ENCODE data around the gene NPPA.

NPPA gene

DNA sequence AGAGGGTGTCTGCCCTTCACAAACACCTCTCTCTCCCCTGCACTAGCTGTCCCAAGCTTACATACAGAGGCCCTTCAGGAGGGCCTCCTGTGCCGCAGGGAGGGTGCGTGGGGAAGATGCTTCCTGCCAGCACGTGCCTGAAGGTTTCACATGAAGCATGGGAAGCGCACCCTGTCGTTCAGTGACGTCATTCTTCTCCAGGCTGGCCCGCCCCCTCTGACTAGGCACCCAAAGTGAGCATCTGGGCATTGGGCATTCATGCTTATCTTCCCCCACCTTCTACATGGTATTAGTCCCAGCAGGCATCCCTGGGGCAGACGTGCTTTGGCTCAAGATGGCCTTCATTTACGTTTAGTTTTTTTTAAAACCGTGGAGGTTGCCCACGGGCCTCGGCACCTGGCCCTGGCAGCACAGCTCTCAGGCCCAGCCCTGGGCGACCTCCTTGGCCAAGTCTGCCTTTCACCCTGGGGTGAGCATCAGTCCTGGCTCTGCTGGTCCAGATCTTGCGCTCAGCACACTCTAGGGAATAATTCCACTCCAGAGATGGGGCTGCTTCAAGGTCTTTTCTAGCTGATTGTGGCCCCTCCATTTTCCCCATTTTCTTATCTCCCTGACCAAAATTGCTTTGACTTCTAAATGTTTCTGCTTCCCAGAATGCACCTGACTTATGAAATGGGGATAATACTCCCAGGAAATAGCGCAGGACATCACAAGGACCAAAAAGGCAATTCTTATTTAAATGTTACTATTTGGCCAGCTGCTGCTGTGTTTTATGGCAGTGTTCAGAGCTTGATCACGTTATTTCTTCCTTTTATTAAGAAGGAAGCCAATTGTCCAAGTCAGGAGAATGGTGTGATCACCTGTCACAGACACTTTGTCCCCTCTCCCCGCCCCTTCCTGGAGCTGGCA is 6.1 kb downstream of the NPPA start:
- FAIRE-seq: no peak

DNA sequence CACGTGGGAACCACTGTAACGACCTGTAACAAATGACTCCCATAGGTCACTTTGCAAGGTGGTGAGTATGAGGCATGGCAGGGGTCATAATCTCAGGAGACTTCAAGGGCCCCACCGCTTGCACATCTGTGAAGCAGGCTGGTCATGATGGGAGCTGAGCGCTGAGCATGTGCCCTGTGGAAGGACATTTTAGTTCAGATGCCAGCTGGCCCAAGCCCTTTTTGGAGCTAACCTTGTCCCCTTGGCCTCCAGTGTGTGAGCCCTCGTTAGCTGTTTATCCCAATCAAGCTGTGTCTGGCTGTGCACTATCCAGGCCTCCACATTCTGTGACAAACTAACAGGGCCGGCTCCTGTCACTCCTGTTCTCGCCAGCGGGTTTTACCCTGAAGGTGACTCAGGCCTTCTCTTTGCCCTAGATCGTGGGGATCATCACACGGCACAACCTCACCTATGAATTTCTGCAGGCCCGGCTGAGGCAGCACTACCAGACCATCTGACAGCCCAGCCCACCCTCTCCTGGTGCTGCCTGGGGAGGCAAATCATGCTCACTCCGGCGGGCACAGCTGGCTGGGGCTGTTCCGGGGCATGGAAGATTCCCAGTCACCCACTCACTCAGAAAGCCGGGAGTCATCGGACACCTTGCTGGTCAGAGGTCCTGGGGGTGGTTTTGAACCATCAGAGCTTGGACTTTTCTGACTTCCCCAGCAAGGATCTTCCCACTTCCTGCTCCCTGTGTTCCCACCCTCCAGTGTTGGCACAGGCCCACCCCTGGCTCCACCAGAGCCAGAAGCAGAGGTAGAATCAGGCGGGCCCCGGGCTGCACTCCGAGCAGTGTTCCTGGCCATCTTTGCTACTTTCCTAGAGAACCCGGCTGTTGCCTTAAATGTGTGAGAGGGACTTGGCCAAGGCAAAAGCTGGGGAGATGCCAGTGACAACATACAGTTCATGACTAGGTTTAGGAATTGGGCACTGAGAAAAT is 7.6 kb downstream of the NPPA start:
- no peak for FAIRE-seq

DNA sequence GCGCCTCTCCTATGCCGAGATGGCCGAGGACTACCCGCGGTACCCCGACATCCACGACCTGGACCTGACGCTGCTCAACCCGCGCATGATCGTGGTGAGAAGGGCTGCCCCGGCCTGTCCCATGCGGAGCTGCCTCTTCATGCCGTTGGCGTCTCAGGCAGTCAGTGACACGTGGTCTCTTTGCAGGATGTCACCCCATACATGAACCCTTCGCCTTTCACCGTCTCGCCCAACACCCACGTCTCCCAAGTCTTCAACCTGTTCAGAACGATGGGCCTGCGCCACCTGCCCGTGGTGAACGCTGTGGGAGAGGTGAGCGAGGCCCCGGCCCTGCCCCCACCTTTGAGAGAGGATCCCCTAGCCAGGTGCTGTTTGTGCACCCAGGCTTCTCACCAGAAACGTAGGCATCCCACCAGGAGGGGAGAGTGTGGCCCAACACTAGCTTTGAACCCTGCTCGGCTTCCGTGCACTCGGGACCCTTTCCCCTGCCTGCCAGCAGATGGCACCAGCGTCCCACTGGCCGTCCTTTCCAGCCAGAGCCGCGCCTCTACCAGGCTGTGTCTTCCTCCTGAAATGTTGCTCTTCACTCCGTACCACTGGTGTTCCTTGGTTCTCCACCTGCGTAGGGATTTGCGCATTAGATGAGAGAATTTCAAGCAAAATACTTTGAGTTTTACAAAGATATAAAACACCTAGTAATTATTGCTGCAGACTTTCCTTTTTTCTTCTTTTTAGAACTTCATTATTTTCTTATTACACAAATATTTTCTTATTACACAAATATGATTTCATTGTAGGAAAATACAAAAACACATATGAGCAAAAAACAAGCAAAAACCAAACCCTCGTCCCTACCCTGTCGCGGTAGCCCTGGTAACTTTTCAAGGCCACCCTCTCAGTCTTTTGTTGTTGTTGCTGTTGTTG is 9.0 kb downstream of the NPPA start:
- no peak for FAIRE-seq

DNA sequence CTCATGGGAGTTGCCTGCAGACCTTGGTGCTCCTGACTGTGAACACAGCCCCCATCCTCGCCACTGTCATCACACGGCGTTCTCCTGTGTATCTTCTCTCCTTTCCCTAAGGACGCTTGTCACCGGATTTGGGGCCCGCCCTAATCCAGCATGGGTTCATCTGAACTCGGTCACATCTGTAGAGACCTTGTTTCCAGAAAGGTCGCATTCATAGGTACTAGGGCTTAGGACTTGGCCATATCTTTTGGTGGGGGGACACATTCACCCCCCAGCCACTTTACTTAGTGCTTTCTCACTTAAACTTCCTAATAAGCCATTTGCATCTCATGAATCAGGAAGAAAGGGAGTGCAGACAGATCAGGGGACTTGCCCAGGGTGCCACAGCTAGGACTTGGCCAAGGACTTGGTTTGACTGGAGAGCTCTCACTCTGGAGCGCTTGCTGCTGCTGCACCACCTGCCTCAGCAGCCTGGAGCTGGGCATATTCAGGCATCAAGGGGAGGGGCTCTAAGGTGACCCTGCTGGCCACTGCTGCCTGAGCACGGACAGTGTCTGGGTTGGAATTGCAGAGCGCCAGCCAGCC is 9.7 kb downstream of the NPPA start:
- FAIRE-seq: no peak

DNA sequence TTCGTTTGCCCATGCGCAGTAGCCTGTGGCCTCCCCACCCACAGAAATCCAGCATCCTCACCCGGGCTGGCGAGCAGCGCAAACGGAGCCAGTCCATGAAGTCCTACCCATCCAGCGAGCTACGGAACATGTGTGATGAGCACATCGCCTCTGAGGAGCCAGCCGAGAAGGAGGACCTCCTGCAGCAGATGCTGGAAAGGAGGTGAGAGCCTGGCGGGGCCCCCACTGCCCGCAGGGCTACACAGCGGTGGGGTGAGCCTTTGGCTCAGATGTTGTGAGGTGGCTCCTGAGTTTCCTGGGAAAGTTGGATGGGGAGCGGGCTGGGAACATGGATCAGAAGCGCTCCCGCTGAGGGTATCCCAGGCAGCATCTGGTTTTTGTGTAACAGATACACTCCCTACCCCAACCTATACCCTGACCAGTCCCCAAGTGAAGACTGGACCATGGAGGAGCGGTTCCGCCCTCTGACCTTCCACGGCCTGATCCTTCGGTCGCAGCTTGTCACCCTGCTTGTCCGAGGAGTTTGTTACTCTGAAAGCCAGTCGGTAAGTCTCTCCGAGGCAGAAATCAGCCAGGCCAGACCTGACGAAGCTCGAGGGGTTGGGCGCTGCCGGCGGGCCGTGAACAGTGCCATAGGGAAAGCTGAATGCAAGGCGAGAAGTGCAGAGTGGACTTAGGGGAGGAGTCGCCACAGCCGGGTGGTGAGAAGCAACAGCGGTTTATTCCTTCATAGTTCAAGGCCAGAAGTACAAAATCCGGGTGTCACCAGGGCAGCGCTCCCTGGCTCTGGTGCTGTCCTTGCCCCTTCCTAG is 10.4 kb downstream of the NPPA start:
- no peak for FAIRE-seq

DNA sequence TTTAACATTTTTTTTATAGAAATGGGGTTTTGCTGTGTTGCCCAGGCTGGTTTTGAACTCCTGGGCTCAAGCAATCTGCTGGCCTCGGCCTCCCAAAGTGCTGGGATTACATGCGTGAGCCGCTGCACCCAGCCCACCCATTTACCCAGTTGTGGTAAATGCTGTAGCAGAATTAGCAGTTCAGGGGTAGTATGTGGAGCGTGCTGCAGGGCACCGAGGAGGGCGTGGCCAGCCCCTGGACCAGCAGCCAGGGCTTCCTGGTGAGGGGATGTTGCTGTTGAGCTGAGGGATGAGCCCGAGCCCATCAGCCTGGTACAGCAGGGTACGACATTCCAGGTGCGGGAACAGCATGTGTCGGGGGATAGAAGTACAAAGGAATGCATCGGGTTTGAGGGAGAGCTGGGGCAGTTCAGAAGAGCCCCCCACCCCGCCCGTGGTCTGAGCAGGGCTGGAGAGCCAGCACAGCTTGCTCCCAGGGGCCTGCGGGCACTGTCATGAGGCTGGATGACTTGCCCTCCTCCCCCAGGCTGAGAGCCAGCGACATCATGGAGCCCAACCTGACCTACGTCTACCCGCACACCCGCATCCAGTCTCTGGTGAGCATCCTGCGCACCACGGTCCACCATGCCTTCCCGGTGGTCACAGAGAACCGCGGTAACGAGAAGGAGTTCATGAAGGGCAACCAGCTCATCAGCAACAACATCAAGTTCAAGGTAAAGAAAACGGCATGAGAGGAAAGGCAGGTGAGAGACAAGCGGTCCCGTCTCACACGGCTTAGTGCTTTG is 11.9 kb downstream of the NPPA start:
- no peak for FAIRE-seq

DNA sequence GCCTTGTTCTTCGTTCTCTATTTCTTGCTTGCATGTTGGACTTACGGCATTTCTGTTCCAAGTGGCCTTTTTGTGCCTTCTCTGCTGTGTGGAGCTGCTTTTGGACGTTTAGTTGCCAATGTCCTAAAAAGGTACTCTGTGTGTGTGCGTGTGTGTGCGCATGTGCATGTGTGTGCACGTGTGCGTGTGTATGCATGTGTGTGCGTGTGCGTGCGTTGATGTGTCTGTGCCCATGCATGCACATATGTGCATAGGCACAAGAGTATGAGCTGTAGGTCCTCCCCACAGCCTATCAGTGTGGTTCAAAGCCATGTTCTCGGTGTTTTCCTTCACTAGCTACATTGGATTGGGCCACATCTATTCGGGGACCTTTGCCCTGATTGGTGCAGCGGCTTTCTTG is 13.7 kb downstream of the NPPA start:
- FAIRE-seq: no peak

DNA sequence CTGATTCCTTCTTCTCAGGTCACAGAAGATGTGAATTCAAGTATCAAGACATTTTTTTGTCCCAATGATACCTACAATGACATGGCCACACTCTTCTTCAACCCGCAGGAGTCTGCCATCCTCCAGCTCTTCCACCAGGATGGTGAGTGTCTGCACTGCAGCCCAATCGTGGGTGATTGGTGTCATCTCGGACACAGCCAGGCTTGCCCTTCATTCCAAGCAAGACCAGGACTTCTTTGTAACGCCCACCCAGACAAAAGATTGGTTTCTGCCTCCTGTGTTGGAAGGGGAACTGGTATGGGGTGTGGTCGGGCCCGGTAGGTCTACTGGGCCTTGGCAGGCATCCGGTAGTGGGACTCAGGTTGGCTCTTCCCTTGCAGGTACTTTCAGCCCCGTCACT is 14.1 kb downstream of the NPPA start:
- no peak for FAIRE-seq

DNA sequence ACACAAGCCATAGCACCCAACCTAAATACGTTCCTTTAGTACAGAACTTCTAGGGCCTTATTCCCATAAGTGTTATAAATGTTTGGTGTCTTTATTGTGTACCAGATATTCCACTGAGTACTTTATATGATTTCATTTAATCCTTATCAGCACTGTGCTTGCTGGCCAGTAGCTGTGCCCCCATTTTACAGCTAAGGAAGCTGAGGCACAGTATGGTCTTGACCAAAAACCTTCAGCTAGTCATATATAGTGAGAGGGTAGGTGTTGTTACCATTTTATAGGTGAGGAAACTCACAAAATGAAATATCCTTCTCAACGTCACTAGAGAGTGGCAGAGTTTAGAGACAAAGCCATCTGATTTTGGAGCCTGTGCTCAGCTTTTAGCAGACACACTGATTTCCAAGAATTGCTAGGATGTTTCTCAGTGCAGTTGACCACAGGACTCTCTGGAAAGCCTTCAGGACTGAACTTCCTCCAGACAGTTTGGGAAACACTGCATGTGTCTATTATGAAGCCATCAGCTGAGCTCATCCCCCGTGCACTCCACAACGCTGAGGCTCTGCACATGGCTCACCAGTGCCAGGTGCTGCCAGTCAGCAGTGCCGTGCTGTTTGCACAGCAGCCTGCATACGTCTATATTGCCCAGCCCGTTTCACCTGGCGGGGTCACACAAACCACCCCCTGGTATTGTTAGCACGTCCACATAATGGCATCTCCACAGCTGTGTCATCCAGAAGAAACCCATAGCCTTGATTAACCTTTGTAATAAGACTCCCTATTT is 15.4 kb downstream of the NPPA start:
- FAIRE-seq: no peak

DNA sequence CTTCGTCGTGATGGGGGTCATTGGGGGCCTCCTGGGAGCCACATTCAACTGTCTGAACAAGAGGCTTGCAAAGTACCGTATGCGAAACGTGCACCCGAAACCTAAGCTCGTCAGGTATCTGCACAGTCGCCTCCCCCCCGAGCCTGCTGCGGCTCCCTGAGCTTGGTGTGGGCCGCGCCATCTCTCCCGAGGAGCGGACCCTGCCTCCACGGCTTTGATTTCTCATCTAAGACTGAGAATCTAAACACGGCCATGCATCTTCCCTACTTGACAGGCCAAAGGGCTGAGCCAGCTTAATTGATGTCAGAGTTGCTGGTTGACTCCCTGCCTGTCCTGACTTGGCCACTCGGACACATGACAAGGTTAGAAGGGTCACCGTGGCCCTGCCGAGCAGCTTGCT is 19.1 kb downstream of the NPPA start:
- FAIRE-seq: no peak

DNA sequence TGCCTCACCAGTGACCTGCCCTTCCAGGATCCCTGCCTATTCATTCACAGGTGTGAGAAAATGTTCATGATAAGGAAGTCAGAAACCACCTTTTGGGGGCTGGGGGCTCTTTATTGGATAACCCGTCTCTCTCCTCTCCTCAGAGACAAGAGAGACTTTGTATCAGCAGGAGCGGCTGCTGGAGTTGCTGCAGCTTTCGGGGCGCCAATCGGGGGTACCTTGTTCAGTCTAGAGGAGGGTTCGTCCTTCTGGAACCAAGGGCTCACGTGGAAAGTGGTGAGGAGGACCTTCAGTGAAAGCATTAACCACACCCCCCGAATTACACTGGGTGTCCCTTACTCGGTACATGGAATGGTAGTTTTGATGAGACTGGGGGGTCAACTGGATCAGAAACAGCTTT is 20.6 kb downstream of the NPPA start:
- FAIRE-seq: no peak

DNA sequence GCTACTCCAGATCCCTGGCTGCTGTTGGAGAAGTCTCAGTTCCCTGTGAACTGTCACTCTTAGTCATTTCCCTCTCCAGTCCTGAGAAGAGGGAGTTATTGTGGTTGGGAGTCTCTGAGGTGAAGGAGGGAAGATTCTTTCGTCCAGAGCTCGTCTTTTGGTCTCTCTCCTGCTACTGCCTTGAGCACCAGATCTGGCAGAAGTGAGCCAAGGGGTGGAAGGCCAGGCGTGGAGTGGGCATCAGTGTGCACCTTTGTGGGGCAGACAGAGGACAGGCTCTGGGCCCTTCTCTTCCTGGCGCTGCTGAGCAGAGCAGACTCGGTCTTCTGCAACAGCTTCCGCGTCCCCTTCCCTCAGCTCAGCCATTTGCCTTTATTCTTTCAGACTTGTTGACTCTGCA is 22.5 kb downstream of the NPPA start:
- FAIRE-seq: no peak

DNA sequence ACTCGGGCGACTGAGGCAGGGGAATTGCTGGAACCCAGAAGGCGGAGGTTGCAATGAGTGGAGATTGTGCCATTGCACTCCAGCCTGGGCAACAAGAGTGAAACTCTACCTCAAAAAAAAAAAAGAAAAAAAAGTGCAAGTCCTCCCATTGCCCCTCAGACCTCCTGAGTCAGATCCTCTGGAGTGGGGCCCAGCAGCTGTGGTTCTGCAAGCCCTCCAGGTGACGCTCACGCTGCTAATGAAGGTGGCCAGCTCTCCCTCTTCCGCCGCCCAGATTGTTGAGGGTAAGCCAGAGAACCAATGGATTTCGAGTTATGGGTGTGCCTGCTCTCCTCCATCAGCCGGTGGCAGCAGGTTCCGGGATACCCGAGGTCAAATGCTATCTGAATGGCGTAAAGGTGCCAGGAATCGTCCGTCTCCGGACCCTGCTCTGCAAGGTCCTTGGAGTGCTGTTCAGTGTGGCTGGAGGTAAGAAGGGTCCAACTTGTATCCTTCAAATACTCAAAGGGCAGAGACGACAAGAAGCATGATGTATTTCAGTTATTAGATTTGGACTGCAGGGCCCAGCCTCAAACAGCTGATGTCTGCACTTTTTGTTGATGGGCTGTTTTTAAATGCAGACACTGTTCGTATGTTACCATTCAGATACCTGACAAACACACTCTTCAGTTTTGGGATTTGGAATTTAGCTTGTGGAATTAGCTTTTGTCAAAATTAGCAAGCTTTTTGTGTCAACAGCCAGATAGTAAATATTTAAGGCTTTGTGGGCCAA is 24.0 kb downstream of the NPPA start:
- FAIRE-seq: no peak

DNA sequence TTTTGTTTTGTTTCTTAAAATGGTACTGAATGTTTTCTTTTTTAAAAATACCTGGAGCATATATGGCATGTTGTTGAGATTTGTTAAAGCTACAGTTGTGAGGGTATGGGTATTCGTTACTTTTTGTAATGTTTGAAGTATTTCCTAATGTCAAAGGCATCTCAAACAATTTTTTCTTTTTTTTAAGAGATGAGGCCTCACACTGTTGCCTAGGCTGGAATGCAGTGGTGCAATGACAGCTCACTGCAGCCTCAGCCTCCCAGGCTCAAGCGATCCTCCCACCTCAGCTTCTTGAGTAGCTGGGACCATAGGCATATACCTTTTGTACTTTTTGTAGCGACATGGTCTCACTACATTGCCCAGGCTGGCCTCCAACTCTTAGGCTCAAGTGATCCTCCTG is 25.5 kb downstream of the NPPA start:
- no peak for FAIRE-seq

DNA sequence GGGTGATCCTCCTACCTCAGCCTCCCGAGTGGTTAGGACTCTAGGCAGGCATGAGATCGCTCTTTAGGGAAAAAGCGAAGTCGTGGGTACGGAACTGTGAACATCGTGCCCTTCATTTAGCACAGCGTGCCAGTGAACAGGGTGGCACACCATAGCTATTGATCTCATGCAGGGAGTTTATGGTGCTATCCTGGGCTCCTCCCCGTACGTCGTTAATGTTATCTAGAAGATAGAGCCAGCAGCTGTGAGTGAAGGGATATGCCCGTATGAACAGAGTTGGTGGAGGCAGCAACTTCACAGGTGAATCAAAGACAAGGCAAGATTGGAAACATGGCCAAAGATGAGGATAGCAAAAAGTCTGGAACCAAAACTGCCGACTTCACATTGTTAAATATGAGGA is 30.4 kb downstream of the NPPA start:
- no peak for FAIRE-seq

DNA sequence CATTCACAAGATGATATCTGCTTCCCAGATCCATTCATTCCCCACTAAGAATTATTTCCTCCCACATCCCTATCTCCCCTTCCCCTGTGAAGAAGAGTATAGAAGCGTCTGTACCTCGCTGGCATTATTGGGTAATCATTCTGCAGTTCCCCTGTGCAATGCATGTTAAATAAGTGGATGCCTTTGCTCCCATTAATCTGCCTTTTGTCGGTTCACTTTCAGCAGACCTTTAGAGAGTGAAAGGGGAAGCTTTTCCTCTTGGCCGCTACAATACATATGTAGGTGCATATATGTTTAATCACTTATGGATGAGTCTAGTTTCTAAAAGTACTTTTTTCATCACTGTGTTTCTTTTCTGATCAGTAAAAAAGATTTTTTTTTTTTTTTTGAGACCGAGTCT is 34.6 kb downstream of the NPPA start:
- FAIRE-seq: no peak

DNA sequence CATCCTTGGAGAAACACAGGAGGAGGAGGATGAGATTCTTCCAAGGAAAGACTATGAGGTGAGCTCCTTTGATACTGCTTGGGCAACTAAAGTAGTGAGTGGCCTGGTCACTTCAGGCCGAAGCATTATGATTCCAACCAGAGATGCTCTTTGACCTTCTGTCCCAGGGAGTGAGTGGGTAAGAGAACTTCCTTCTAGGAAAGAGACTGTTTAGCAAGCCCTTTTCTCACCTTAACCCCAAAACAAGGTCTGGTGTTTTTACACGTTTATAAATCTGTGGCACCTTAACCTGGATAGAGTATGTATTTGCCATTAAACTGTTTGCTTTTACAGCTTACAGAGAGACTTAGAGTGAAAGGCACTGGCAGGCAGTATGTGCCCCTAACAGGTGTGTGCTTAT is 40.5 kb downstream of the NPPA start:
- no peak for FAIRE-seq

DNA sequence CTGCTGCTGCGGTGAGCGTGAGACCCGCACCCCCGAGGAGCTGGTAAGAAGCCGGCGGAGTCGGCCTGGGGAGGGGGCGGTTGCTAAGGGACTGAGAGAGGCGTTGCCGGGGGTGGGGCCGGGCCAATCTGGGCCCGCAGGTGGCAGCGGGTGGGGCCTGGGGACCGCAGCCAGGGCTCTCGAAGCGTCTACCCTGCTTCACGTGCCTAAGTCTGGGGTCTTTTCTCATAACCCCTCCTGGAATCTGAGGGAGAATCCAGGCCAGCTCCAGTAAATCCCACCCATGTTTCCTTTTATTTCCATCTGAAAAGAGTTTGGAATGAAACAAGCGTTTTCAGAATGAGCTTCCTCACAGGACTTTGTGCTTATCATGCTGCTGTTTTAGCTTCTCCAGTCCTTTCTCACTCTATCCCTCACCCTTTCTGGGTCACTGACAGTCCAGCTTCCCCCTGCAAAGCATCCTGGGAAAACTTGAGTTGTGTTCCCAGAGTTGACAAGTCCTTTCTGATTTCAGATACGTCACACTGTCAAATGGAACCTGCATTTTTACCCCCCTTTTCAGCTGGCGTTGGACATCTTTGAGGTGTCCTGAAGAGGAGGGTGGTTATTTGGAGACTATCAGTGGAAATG is 41.2 kb downstream of the NPPA start:
- FAIRE-seq: no peak
